H1 (cell line): Measurements from ENCODE around the gene PODN. TPM values are rescaled to one million over a fixed set of nuclear protein-coding genes. Genes with fewer than 3 reads are reported as not detected.

ENCODE experiments used
- CTCF ChIA-PET: fragments of 300-600 bp; sonication (Branson Sonifier 250); formaldehyde crosslinking; loops from one replicate; lab custom pipeline; 2021; ENCODE audit not compliant: partially characterized antibody; lab: Charles Lee
- POLR2A ChIA-PET: fragments of 300-600 bp; sonication (Branson Sonifier 250); formaldehyde crosslinking; loops from one replicate; lab custom pipeline; 2021; ENCODE audit warnings: inconsistent platforms; ENCODE audit not compliant: partially characterized antibody; lab: Charles Lee
- DNase-seq, 2 experiments: peaks; one replicate each; pipeline versions ENCODE4 v3.0.0 to v3.0.0-alpha.2; 2010 to 2022; ENCODE audit warnings: low spot score in 2 of 2, low read depth in 1 of 2, mixed read lengths in 1 of 2
- FAIRE-seq: peaks from 2 replicates; lab custom pipeline; 2011; peaks lifted over from hg19 to GRCh38; lab: Jason Lieb, UNC
- H2AFZ ChIP-seq: 2 replicates; pipeline ENCODE4 v1.8.1; 2012; ENCODE audit warnings: low read length, inconsistent platforms
- H2AK5ac ChIP-seq: 2 replicates; pipeline ENCODE4 v1.6.1; 2013; ENCODE audit warnings: low read depth, low read length
- H2BK120ac ChIP-seq: replicated peaks from 2 replicates; pipeline ENCODE3; 2013; ENCODE audit warnings: low read depth, low read length, inconsistent platforms
- H2BK12ac ChIP-seq: 2 replicates; pipeline ENCODE4 v1.6.1; 2013; ENCODE audit warnings: low read depth, low read length
- H2BK15ac ChIP-seq: 2 replicates; pipeline ENCODE4 v1.6.1; 2013; ENCODE audit warnings: low read length
- H2BK20ac ChIP-seq: 2 replicates; pipeline ENCODE4 v1.6.1; 2013; ENCODE audit warnings: low read length
- H2BK5ac ChIP-seq: 2 replicates; pipeline ENCODE4 v1.6.1; 2013; ENCODE audit warnings: low read depth, low read length
- H3K14ac ChIP-seq: 2 replicates; pipeline ENCODE4 v1.6.1; 2013; ENCODE audit warnings: inconsistent platforms; ENCODE audit not compliant: insufficient read length
- H3K18ac ChIP-seq: 2 replicates; pipeline ENCODE4 v1.6.1; 2013; ENCODE audit warnings: low read length; ENCODE audit errors: extremely low read depth
- H3K23ac ChIP-seq: 2 replicates; pipeline ENCODE4 v1.6.1; 2013; ENCODE audit warnings: inconsistent platforms; ENCODE audit not compliant: insufficient read length
- H3K23me2 ChIP-seq: 2 replicates; pipeline ENCODE4 v1.6.1; 2013; ENCODE audit warnings: low read depth, low read length
- H3K27ac ChIP-seq: 2 replicates; pipeline ENCODE4 v1.6.1; 2011; ENCODE audit warnings: low read depth, low read length, inconsistent platforms
- H3K27me3 ChIP-seq, 4 experiments: replicated peaks in 1 of 4; 1 replicate in 1 of 4; 2 replicates in 3 of 4; pipeline versions ENCODE4 v1.6.1 to v1.8.1; 2011 to 2013; ENCODE audit warnings: low read length in 3 of 4, mild to moderate bottlenecking in 3 of 4, inconsistent platforms in 2 of 4, mixed read lengths in 2 of 4, moderate library complexity in 1 of 4; ENCODE audit not compliant: control insufficient read depth in 3 of 4, insufficient read depth in 3 of 4; ENCODE audit errors: extremely low read depth in 1 of 4
- H3K36me3 ChIP-seq, 4 experiments: 2 replicates each; pipeline versions ENCODE4 v1.6.1 to v1.8.1; 2011 to 2013; ENCODE audit warnings: mild to moderate bottlenecking in 4 of 4, low read length in 3 of 4, moderate library complexity in 2 of 4, control low read depth in 1 of 4, inconsistent platforms in 1 of 4; ENCODE audit not compliant: insufficient read depth in 4 of 4, control insufficient read depth in 2 of 4
- H3K4ac ChIP-seq: replicated peaks from 2 replicates; pipeline ENCODE3; 2013; ENCODE audit warnings: low read length, low read depth, mixed read lengths, inconsistent platforms; ENCODE audit not compliant: insufficient read length
- H3K4me1 ChIP-seq, 4 experiments: replicated peaks in 1 of 4; 1 replicate in 1 of 4; 2 replicates in 3 of 4; pipeline versions ENCODE4 v1.6.1 to v1.8.1; 2011 to 2013; ENCODE audit warnings: low read length in 3 of 4, inconsistent platforms in 2 of 4, mixed read lengths in 1 of 4; ENCODE audit not compliant: insufficient read depth in 4 of 4, control insufficient read depth in 3 of 4
- H3K4me2 ChIP-seq, 2 experiments: 2 replicates each; pipeline versions ENCODE4 v1.6.1 to v1.8.1; 2011 to 2013; ENCODE audit warnings: low read depth in 2 of 2, low read length in 2 of 2, control low read depth in 1 of 2, inconsistent platforms in 1 of 2, mild to moderate bottlenecking in 1 of 2; ENCODE audit not compliant: insufficient read depth in 1 of 2
- H3K4me3 ChIP-seq, 4 experiments: fragments of 200-600, 300-600 bp in 1 of 4; sonication (generic), shearing (Covaris generic), sonication (Bioruptor Twin) in 1 of 4; 2 replicates each; pipeline versions ENCODE4 v1.5.1 to v1.8.1; 2011 to 2016; ENCODE audit warnings: low read length in 4 of 4, low read depth in 3 of 4, control low read depth in 2 of 4, inconsistent platforms in 2 of 4, mild to moderate bottlenecking in 2 of 4, mixed read lengths in 1 of 4, moderate library complexity in 1 of 4; ENCODE audit not compliant: insufficient read depth in 2 of 4; ENCODE audit errors: extremely low read depth in 1 of 4
- H3K56ac ChIP-seq: replicated peaks from 2 replicates; pipeline ENCODE3; 2013; ENCODE audit warnings: low read depth, mild to moderate bottlenecking, mixed read lengths, low read length, inconsistent platforms; ENCODE audit not compliant: insufficient read length
- H3K79me1 ChIP-seq: 2 replicates; pipeline ENCODE4 v1.6.1; 2013; ENCODE audit warnings: low read depth, low read length, control low read depth
- H3K79me2 ChIP-seq, 2 experiments: 2 replicates each; pipeline versions ENCODE4 v1.6.1 to v1.8.1; 2012 to 2013; ENCODE audit warnings: low read length in 2 of 2, mild to moderate bottlenecking in 2 of 2, inconsistent platforms in 1 of 2; ENCODE audit not compliant: insufficient read depth in 2 of 2, control insufficient read depth in 1 of 2
- H3K9ac ChIP-seq, 4 experiments: replicated peaks in 1 of 4; 1 replicate in 1 of 4; 2 replicates in 3 of 4; pipeline versions ENCODE4 v1.6.1 to v1.8.1; 2011 to 2013; ENCODE audit warnings: low read depth in 3 of 4, low read length in 3 of 4, control low read depth in 2 of 4, mild to moderate bottlenecking in 2 of 4, moderate library complexity in 2 of 4, inconsistent platforms in 1 of 4; ENCODE audit errors: extremely low read depth in 1 of 4
- H3K9me3 ChIP-seq, 2 experiments: 2 replicates each; pipeline versions ENCODE4 v1.6.1 to v1.8.1; 2012 to 2013; ENCODE audit warnings: mild to moderate bottlenecking in 2 of 2, moderate library complexity in 2 of 2, control low read depth in 1 of 2, inconsistent platforms in 1 of 2, low read depth in 1 of 2, low read length in 1 of 2, mixed read lengths in 1 of 2; ENCODE audit not compliant: insufficient read depth in 2 of 2
- H4K20me1 ChIP-seq, 2 experiments: replicated peaks in 1 of 2; 2 replicates each; pipeline versions ENCODE3 to v1.8.1; 2011 to 2013; ENCODE audit warnings: inconsistent platforms in 2 of 2, low read length in 2 of 2, mild to moderate bottlenecking in 1 of 2; ENCODE audit not compliant: insufficient read depth in 2 of 2, control insufficient read depth in 1 of 2
- H4K5ac ChIP-seq: 2 replicates; pipeline ENCODE4 v1.6.1; 2013; ENCODE audit warnings: low read length, low read depth, mixed read lengths, inconsistent platforms; ENCODE audit not compliant: insufficient read length
- H4K8ac ChIP-seq: 2 replicates; pipeline ENCODE4 v1.8.0; 2013; ENCODE audit warnings: mild to moderate bottlenecking, moderate library complexity, low read length, inconsistent platforms; ENCODE audit not compliant: insufficient read depth; ENCODE audit errors: extremely low read depth
- H4K91ac ChIP-seq: replicated peaks from 2 replicates; pipeline ENCODE3; 2013; ENCODE audit warnings: low read length, mixed read lengths, inconsistent platforms; ENCODE audit not compliant: insufficient read length
- BACH1 ChIP-seq: IDR thresholded peaks from 2 replicates; pipeline ENCODE4 v1.6.1; 2012; ENCODE audit warnings: low read length, improper control_type of control experiment
- HDAC2 ChIP-seq, 2 experiments: fragments of 300-600 bp in 1 of 2; sonication (generic) in 1 of 2; IDR thresholded peaks; 2 replicates each; pipeline ENCODE4 v1.6.1; 2011 to 2012; ENCODE audit warnings: low read depth in 2 of 2, low read length in 2 of 2, mild to moderate bottlenecking in 2 of 2, moderate library complexity in 2 of 2, borderline replicate concordance in 1 of 2, inconsistent platforms in 1 of 2
- MAX ChIP-seq: IDR thresholded peaks from 2 replicates; pipeline ENCODE4 v1.6.1; 2012; ENCODE audit warnings: inconsistent platforms
- NANOG ChIP-seq: IDR thresholded peaks from 2 replicates; pipeline ENCODE4 v1.6.1; 2011; ENCODE audit warnings: low read length, low read depth, mild to moderate bottlenecking, inconsistent platforms; ENCODE audit not compliant: insufficient read depth, poor library complexity, severe bottlenecking
- SIX5 ChIP-seq: IDR thresholded peaks from 2 replicates; pipeline ENCODE4 v1.6.1; 2011; ENCODE audit warnings: mild to moderate bottlenecking, low read depth, low read length
- SRF ChIP-seq: IDR thresholded peaks from 2 replicates; pipeline ENCODE4 v1.6.1; 2011; ENCODE audit warnings: mild to moderate bottlenecking, low read depth, low read length, moderate library complexity
- TAF1 ChIP-seq: IDR thresholded peaks from 2 replicates; pipeline ENCODE4 v1.6.1; 2011; ENCODE audit warnings: mild to moderate bottlenecking, low read depth, low read length
- TAF7 ChIP-seq: optimal IDR thresholded peaks from 2 replicates; pipeline ENCODE3; 2011; ENCODE audit warnings: low read depth, mild to moderate bottlenecking, inconsistent platforms, low read length, moderate library complexity, borderline replicate concordance
- WGBS, 2 experiments: shearing (Covaris generic) in 1 of 2; methylation state at CpG; one replicate each; pipeline versions ENCODE4 v1.1.6 to v1.1.7; 2013 to 2015; ENCODE audit warnings: low lambda C conversion rate in 2 of 2, mixed read lengths in 2 of 2, inconsistent platforms in 1 of 2, low coverage in 1 of 2, missing lambda C conversion rate in 1 of 2; ENCODE audit not compliant: insufficient replicate concordance in 2 of 2, insufficient coverage in 1 of 2, insufficient read length in 1 of 2; ENCODE audit errors: extremely low coverage in 1 of 2, missing lambda C conversion rate in 1 of 2; 5-methylcytosine and 5-hydroxymethylcytosine counted together
- polyA plus RNA-seq, 7 experiments: library from polyadenylated mRNA; depleted of rRNA in 3 of 7; stranded (reverse) in 5 of 7; unstranded in 2 of 7; fragments of >200 nt in 5 of 7; fragments of 200-250 nt in 2 of 7; gene quantifications; 1 replicate in 5 of 7; 2 replicates in 1 of 7; 4 replicates in 1 of 7; pipeline versions ENCODE4 v1.2.1 to v1.2.3, GENCODE V29; 2011 to 2013; ENCODE audit warnings: missing spikeins in 2 of 7, mixed read lengths in 2 of 7
- total RNA-seq: library from RNA; stranded (reverse); fragmentation: NEBNext Ultra II Directional; extraction: Animal tissue kit (Norgen Biotek cat#: 25700); gene quantifications from 2 replicates; pipeline ENCODE4 v1.2.1, GENCODE V29; 2021

Gene PODN
- total and polyA plus RNA-seq, 2 of the 8 experiments (the other 6 are each of a cell fraction or from before 2014, with no cell fraction given), result 0.11 to 0.17 TPM

- Histone ChIP-seq H2BK5ac (no peak overlapping the region), H3K23ac (no peak overlapping the region), H4K91ac (no peak overlapping the region), H3K36me3 (no peaks in the 10 kb centered on the region), H4K8ac (no peak overlapping the region), H3K27ac (no peak overlapping the region), H2AFZ (no peak overlapping the region), H3K27me3 (no peaks in the 10 kb centered on the region), H4K5ac (no peak overlapping the region), H3K9me3 (no peaks in the 10 kb centered on the region), H3K9ac (no peak overlapping the region), H3K4me3 (no peak overlapping the region), H3K4me1 (no peaks in the 10 kb centered on the region), H3K4me2 (no peak overlapping the region), H2AK5ac (no peak overlapping the region), H2BK20ac (no peak overlapping the region), H4K20me1 (no peaks in the 10 kb centered on the region), H2BK15ac (no peak overlapping the region), H3K4ac (no peak overlapping the region), H3K14ac (no peak overlapping the region), H3K79me2 (peaks cover 0 to 6% of the 10 kb centered on the region in 2 experiments; a peak in 1 of 4 replicates), H2BK120ac (no peak overlapping the region), H3K23me2 (no peaks in the 10 kb centered on the region), H3K56ac (no peak overlapping the region), H3K79me1 (no peaks in the 10 kb centered on the region), H3K18ac (no peak overlapping the region), H2BK12ac (no peak overlapping the region)
- ChIA-PET CTCF (interaction anchor here (1.5 kb wide), 1 partner anchor 12 kb away, joined by 7 read pairs; no protein-coding TSS in a partner anchor), POLR2A (no interaction called here)
- no peak for DNase-seq
- no peak for FAIRE-seq
- TF ChIP-seq HDAC2 (IDR thresholded peaks at IDR 0.05; ENCODE audit: borderline replicate concordance in 1 of 2, low read depth in 2 of 2, low read length in 2 of 2), result no peak
- TF ChIP-seq SIX5, result no peak
- no peak for TF ChIP-seq TAF1
- no peak for TF ChIP-seq MAX
- TF ChIP-seq BACH1, result no peak
- TF ChIP-seq SRF, result no peak
- no peak for TF ChIP-seq NANOG
- TF ChIP-seq TAF7, result no peak
- 63% methylated on average over 5 of the region's 5 CpGs; no CpG with 5 or more reads in 1 of the 2 experiments for WGBS, 2 experiments
Observed at GRCh38 chr1:53020588-53020987, 41.4 kb upstream of the PODN start.
